Tibial artery (tissue), 4 donors: Measurements from ENCODE around the gene DDX6.

Experiments used
- DNase-seq, 2 donors: peaks; one replicate each; pipeline ENCODE4 v3.0.0-alpha.2; 2019
- H3K27ac ChIP-seq, 2 donors: fragments of 200-600 bp; sonication (generic) in 1 of 2; 1 replicate in 1 of 2; 2 replicates in 1 of 2; pipeline ENCODE4 v1.5.1; 2018 to 2019; ENCODE audit warnings: mild to moderate bottlenecking in 1 of 2
- H3K27me3 ChIP-seq, 2 donors: fragments of 200-600 bp; sonication (generic) in 1 of 2; one replicate each; pipeline versions ENCODE4 v1.5.1 to v1.6.0; 2016 to 2019
- H3K36me3 ChIP-seq, 3 donors: fragments of 200-600 bp; sonication (generic) in 2 of 3; one replicate each; pipeline ENCODE4 v1.5.1; 2016 to 2019; ENCODE audit warnings: mild to moderate bottlenecking in 2 of 3
- H3K4me1 ChIP-seq, 4 donors: fragments of 200-600 bp; sonication (generic) in 2 of 4; 1 replicate in 3 of 4; 2 replicates in 1 of 4; pipeline ENCODE4 v1.5.1; 2016 to 2019
- H3K4me3 ChIP-seq, 2 donors: fragments of 200-600 bp; sonication (generic) in 1 of 2; 1 replicate in 1 of 2; 2 replicates in 1 of 2; pipeline ENCODE4 v1.5.1; 2018 to 2019; ENCODE audit warnings: mild to moderate bottlenecking in 2 of 2
- H3K9me3 ChIP-seq, 3 donors: fragments of 200-600 bp; sonication (generic) in 1 of 3; one replicate each; pipeline ENCODE4 v1.5.1; 2016 to 2019
- intact Hi-C: fragments of 100-400 bp; cut with DNase I; formaldehyde crosslinking; loops from one replicate; pipeline ENCODE4 v1.15.0; 2023; ENCODE audit warnings: low total_unique reads
- TF ChIP-seq, protein P1 (sequence below), 2 experiments: fragments of 200-600 bp in 1 of 2; fragments of 450-650 bp in 1 of 2; IDR thresholded peaks; one replicate each; pipeline ENCODE4 v1.5.1; 2017 to 2019; ENCODE audit warnings: antibody characterized with exemption in 2 of 2, mild to moderate bottlenecking in 1 of 2, moderate library complexity in 1 of 2

The DDX6 gene

DNA sequence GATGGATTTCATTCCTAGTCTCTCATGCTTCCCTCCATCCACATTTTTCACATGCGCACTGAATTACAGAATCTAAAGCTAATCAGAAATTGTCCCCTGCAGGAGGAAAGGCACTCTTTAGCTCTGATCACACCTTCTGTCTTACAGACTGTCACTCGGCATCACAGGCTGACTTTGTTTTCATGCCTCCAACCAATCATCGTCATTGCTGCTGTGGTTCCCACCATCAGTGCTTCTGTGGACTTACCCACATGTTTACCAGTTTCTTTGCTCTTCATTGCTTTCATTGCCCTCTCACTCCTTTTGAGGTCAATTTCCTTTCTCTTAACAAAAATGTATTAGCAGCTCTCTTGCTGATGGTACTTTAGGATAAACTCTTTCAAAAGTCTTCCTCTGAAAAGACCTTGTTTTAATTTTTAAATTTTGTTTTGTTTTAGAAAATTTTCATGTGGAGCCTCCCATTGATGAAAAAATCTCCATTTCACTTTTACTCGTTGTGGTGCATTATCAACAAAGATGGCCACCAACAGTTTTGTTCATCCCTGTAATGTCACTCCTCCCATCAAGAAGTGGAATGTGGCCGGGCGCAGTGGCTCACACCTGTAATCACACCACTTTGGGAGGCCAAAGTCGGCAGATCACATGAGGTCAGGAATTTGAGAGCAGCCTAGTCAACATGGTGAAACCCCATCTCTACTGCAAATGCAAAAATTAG is 91.3 kb downstream of the DDX6 start:
- Histone ChIP-seq H3K4me3 (no peak overlapping the region), H3K36me3 (no peaks in the 10 kb centered on the region), H3K4me1 (no peaks in the 10 kb centered on the region), H3K27ac (no peak overlapping the region), H3K9me3 (peaks cover 0 to 10% (median 0%) of the 10 kb centered on the region in 3 donors), H3K27me3 (no peaks in the 10 kb centered on the region)
- intact Hi-C loops = loop anchor here (10.0 kb wide), 1 partner anchor 85 kb away; no protein-coding TSS in a partner anchor
- DNase-seq = no peak
- TF ChIP-seq, protein P1, sequence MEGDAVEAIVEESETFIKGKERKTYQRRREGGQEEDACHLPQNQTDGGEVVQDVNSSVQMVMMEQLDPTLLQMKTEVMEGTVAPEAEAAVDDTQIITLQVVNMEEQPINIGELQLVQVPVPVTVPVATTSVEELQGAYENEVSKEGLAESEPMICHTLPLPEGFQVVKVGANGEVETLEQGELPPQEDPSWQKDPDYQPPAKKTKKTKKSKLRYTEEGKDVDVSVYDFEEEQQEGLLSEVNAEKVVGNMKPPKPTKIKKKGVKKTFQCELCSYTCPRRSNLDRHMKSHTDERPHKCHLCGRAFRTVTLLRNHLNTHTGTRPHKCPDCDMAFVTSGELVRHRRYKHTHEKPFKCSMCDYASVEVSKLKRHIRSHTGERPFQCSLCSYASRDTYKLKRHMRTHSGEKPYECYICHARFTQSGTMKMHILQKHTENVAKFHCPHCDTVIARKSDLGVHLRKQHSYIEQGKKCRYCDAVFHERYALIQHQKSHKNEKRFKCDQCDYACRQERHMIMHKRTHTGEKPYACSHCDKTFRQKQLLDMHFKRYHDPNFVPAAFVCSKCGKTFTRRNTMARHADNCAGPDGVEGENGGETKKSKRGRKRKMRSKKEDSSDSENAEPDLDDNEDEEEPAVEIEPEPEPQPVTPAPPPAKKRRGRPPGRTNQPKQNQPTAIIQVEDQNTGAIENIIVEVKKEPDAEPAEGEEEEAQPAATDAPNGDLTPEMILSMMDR (IDR thresholded peaks at IDR 0.05) = no peak
